Liver (tissue), 9 donors: ENCODE measurements around the gene CD34. TPM values are rescaled to one million over a fixed set of nuclear protein-coding genes. Genes with fewer than 3 reads are reported as not detected.

Experiments
- DNase-seq: peaks from one replicate; pipeline ENCODE4 v3.0.0-alpha.2; 2017; ENCODE audit warnings: low spot score
- H3K27ac ChIP-seq, 2 donors: one replicate each; pipeline ENCODE4 v1.7.0; 2013; ENCODE audit warnings: inconsistent platforms in 2 of 2, low read length in 2 of 2, control low read depth in 1 of 2, low read depth in 1 of 2, mild to moderate bottlenecking in 1 of 2
- H3K27me3 ChIP-seq, 4 donors: one replicate each; pipeline versions ENCODE4 v1.6.1 to v1.7.0; 2013; ENCODE audit warnings: low read length in 3 of 4, inconsistent platforms in 1 of 4, mild to moderate bottlenecking in 1 of 4, moderate library complexity in 1 of 4; ENCODE audit not compliant: control insufficient read depth in 4 of 4, insufficient read depth in 4 of 4
- H3K36me3 ChIP-seq, 4 donors: one replicate each; pipeline versions ENCODE4 v1.6.1 to v1.7.0; 2013; ENCODE audit warnings: low read length in 3 of 4, mild to moderate bottlenecking in 3 of 4, low read depth in 1 of 4, moderate library complexity in 1 of 4; ENCODE audit not compliant: control insufficient read depth in 4 of 4, insufficient read depth in 3 of 4
- H3K4me1 ChIP-seq, 4 donors: one replicate each; pipeline versions ENCODE4 v1.6.1 to v1.7.0; 2013; ENCODE audit warnings: low read length in 3 of 4, mild to moderate bottlenecking in 3 of 4, moderate library complexity in 1 of 4; ENCODE audit not compliant: control insufficient read depth in 4 of 4, insufficient read depth in 4 of 4
- H3K4me3 ChIP-seq, 3 donors: one replicate each; pipeline versions ENCODE4 v1.6.1 to v1.7.0; 2013; ENCODE audit warnings: low read length in 3 of 3, control low read depth in 1 of 3, low read depth in 1 of 3, mild to moderate bottlenecking in 1 of 3
- H3K9ac ChIP-seq, 2 donors: one replicate each; pipeline ENCODE4 v1.7.0; 2013; ENCODE audit warnings: low read length in 2 of 2, mild to moderate bottlenecking in 2 of 2, moderate library complexity in 2 of 2, control low read depth in 1 of 2, low read depth in 1 of 2
- H3K9me3 ChIP-seq, 4 donors: one replicate each; pipeline versions ENCODE4 v1.6.1 to v1.7.0; 2013; ENCODE audit warnings: low read length in 3 of 4; ENCODE audit not compliant: control insufficient read depth in 4 of 4
- ATF3 ChIP-seq: IDR thresholded peaks from 2 replicates; pipeline ENCODE4 v1.6.1; 2016; ENCODE audit warnings: antibody characterized with exemption
- CTCF ChIP-seq: fragments of 150-350 bp; IDR thresholded peaks from 2 replicates; pipeline ENCODE4 v1.5.1; 2017; ENCODE audit warnings: improper control_type of control experiment, low read depth, low read length; ENCODE audit not compliant: missing input control
- EGR1 ChIP-seq, 2 donors: IDR thresholded peaks; 2 replicates each; pipeline ENCODE4 v1.6.1; 2016 to 2018; ENCODE audit warnings: antibody characterized with exemption in 2 of 2, low read depth in 2 of 2
- FOXA2 ChIP-seq: IDR thresholded peaks from 2 replicates; pipeline ENCODE4 v1.6.1; 2016; ENCODE audit warnings: antibody characterized with exemption
- GABPA ChIP-seq, 2 donors: IDR thresholded peaks in 1 of 2; conservative IDR thresholded peaks in 1 of 2; 2 replicates each; pipeline ENCODE4 v1.6.1; 2016; ENCODE audit warnings: antibody characterized with exemption in 2 of 2, mild to moderate bottlenecking in 1 of 2, moderate library complexity in 1 of 2
- HNF4A ChIP-seq, 2 donors: conservative IDR thresholded peaks; 2 replicates each; pipeline ENCODE4 v1.6.1; 2016; ENCODE audit warnings: antibody characterized with exemption in 2 of 2, mild to moderate bottlenecking in 2 of 2
- HNF4G ChIP-seq: IDR thresholded peaks from 2 replicates; pipeline ENCODE4 v1.6.1; 2016; ENCODE audit warnings: antibody characterized with exemption
- JUND ChIP-seq, 2 donors: IDR thresholded peaks; 2 replicates each; pipeline ENCODE4 v1.6.1; 2016; ENCODE audit warnings: antibody characterized with exemption in 2 of 2
- MAX ChIP-seq: IDR thresholded peaks from 2 replicates; pipeline ENCODE4 v1.6.1; 2016; ENCODE audit warnings: antibody characterized with exemption
- NR2F2 ChIP-seq: IDR thresholded peaks from 2 replicates; pipeline ENCODE4 v1.6.1; 2016; ENCODE audit warnings: antibody characterized with exemption
- RXRA ChIP-seq, 2 donors: IDR thresholded peaks; 2 replicates each; pipeline ENCODE4 v1.6.1; 2017 to 2018; ENCODE audit warnings: antibody characterized with exemption in 2 of 2, mild to moderate bottlenecking in 1 of 2
- SP1 ChIP-seq: IDR thresholded peaks from 2 replicates; pipeline ENCODE4 v1.6.1; 2018; ENCODE audit warnings: antibody characterized with exemption, mild to moderate bottlenecking
- YY1 ChIP-seq: IDR thresholded peaks from 2 replicates; pipeline ENCODE4 v1.6.1; 2016; ENCODE audit warnings: antibody characterized with exemption, mild to moderate bottlenecking
- WGBS: extraction: QIAGEN DNeasy Blood & Tissue Kit; methylation state at CpG from one replicate; pipeline ENCODE4 v1.1.7; 2013; 5-methylcytosine and 5-hydroxymethylcytosine counted together
- polyA plus RNA-seq, 2 donors: library from polyadenylated mRNA; stranded (reverse) in 1 of 2; unstranded in 1 of 2; fragments of 200-250 nt in 1 of 2; fragments of >200 nt in 1 of 2; fragmentation: Nextera tagmentation in 1 of 2; extraction: Ambion mirVana in 1 of 2; gene quantifications; one replicate each; pipeline versions ENCODE4 v1.2.1 to v1.2.3, GENCODE V29; 2013 to 2015
- total RNA-seq, 2 donors: library from RNA; depleted of rRNA; stranded (reverse); fragments of >200 nt; gene quantifications; one replicate each; pipeline ENCODE4 v1.2.3, GENCODE V29; 2014
- donor health status: healthy.
- donor health status: healthy.
- donor health status: healthy.
- donor health status: healthy.
- donor health status: healthy.

CD34 gene
- total and polyA plus RNA-seq, 4 donors, result 1.5 to 4.0 (median 1.8) TPM

- Histone ChIP-seq H3K9me3 (no peaks in the 10 kb centered on the region), H3K36me3 (no peaks in the 10 kb centered on the region), H3K9ac (no peak overlapping the region), H3K4me3 (no peak overlapping the region), H3K4me1 (peaks cover 0 to 4% (median 1%) of the 10 kb centered on the region in 4 donors), H3K27me3 (no peaks in the 10 kb centered on the region), H3K27ac (no peak overlapping the region)
- WGBS, result 46% methylated on average over 1 of the region's 1 CpG
- TF ChIP-seq GABPA (IDR thresholded peaks at IDR 0.05 in 1 of 2, conservative IDR thresholded peaks at IDR 0.05 in 1 of 2) (no peak), YY1 (no peak), EGR1 (IDR thresholded peaks at IDR 0.05; ENCODE audit: low read depth in 2 of 2) (no peak), RXRA (IDR thresholded peaks at IDR 0.05) (no peak)
- no peak for DNase-seq
Measured at GRCh38 chr1:207856276-207857023, 54.5 kb downstream of the CD34 start.

GRCh38 chr1:207854001-207854400 lies 56.9 kb downstream of the CD34 start:
- WGBS, result 95% methylated on average over 2 of the region's 2 CpGs
- TF ChIP-seq MAX (no peak), JUND (IDR thresholded peaks at IDR 0.05) (no peak), HNF4G (no peak), ATF3 (no peak), HNF4A (conservative IDR thresholded peaks at IDR 0.05) (no peak)
- Histone ChIP-seq H3K27me3 (no peaks in the 10 kb centered on the region), H3K36me3 (no peaks in the 10 kb centered on the region), H3K4me1 (peaks cover 0 to 6% (median 4%) of the 10 kb centered on the region in 4 donors), H3K9ac (no peak overlapping the region), H3K9me3 (no peaks in the 10 kb centered on the region), H3K27ac (no peak overlapping the region), H3K4me3 (no peak overlapping the region)
- DNase-seq, result no peak

GRCh38 chr1:207853372-207853757 lies 57.6 kb downstream of the CD34 start:
- H3K4me3 ChIP-seq, result no peak overlapping the region
- H3K36me3 ChIP-seq, result no peaks in the 10 kb centered on the region
- no peak for DNase-seq
- TF ChIP-seq JUND (IDR thresholded peaks at IDR 0.05), result no peak
- TF ChIP-seq NR2F2, result peak; percentile 84
- 48% methylated on average over 1 of the region's 1 CpG for WGBS
- H3K4me1 ChIP-seq, result peaks cover 0 to 8% (median 6%) of the 10 kb centered on the region in 4 donors
- no peak overlapping the region for H3K27ac ChIP-seq
- H3K9me3 ChIP-seq, result no peaks in the 10 kb centered on the region
- H3K9ac ChIP-seq, result no peak overlapping the region
- no peaks in the 10 kb centered on the region for H3K27me3 ChIP-seq

- Histone ChIP-seq H3K9ac (no peak overlapping the region), H3K36me3 (no peaks in the 10 kb centered on the region), H3K4me1 (peaks cover 0 to 13% (median 9%) of the 10 kb centered on the region in 4 donors), H3K27ac (no peak overlapping the region), H3K4me3 (no peak overlapping the region), H3K27me3 (no peaks in the 10 kb centered on the region), H3K9me3 (no peaks in the 10 kb centered on the region)
- 69% methylated on average over 9 of the region's 9 CpGs for WGBS
- no peak for TF ChIP-seq HNF4G
- no peak for TF ChIP-seq HNF4A (conservative IDR thresholded peaks at IDR 0.05)
- no peak for TF ChIP-seq NR2F2
- TF ChIP-seq FOXA2, result no peak
- no peak for TF ChIP-seq SP1
- no peak for TF ChIP-seq CTCF
- no peak for TF ChIP-seq RXRA (IDR thresholded peaks at IDR 0.05)
- no peak for TF ChIP-seq MAX
- TF ChIP-seq YY1, result no peak
- no peak for TF ChIP-seq GABPA (IDR thresholded peaks at IDR 0.05 in 1 of 2, conservative IDR thresholded peaks at IDR 0.05 in 1 of 2)
- DNase-seq, result no peak
Measured at GRCh38 chr1:207852576-207853371, 58.2 kb downstream of the CD34 start.
